ENCODE results near the gene PTGS2. TPM values are rescaled to one million over a fixed set of nuclear protein-coding genes. Genes with fewer than 3 reads are reported as not detected.

The PTGS2 gene
- total RNA-seq, 1 experiment from 2014 or later, result 0.91 TPM

GRCh38 chr1:186633116-186633515, 47.1 kb downstream of the PTGS2 start:
- CTCF ChIA-PET, result no interaction called here
- POLR2A ChIA-PET, result no interaction called here
- Histone ChIP-seq H3K9me3 (ENCODE audit: control insufficient read depth in 1 of 2, insufficient read depth in 1 of 2, low read depth in 1 of 2, low read length in 2 of 2) (no peaks in the 10 kb centered on the region), H3K9me2 (ENCODE audit: insufficient read depth) (no peaks in the 10 kb centered on the region), H4K20me1 (ENCODE audit: insufficient read depth) (no peaks in the 10 kb centered on the region), H3K9ac (ENCODE audit: low read length) (no peak overlapping the region), H3K36me3 (ENCODE audit: control insufficient read depth in 1 of 2, insufficient read depth in 2 of 2, low read length in 2 of 2) (no peaks in the 10 kb centered on the region), H3K27ac (ENCODE audit: low read depth, low read length) (no peak overlapping the region), H3K4me1 (ENCODE audit: control insufficient read depth in 1 of 2, insufficient read depth in 2 of 2, low read length in 2 of 2) (no peaks in the 10 kb centered on the region), H3K4me2 (ENCODE audit: low read length) (no peak overlapping the region), H3K27me3 (ENCODE audit: insufficient read depth, low read length) (no peaks in the 10 kb centered on the region), H2AFZ (ENCODE audit: low read depth, low read length, poor library complexity, severe bottlenecking) (no peak overlapping the region), H3K79me2 (ENCODE audit: insufficient read depth, low read length) (no peaks in the 10 kb centered on the region), H3K4me3 (replicated peaks in 1 of 2; ENCODE audit: low read depth in 1 of 2, low read length in 2 of 2) (no peak overlapping the region)
- no peak for ATAC-seq
- DNase-seq (ENCODE audit: low read depth, low spot score), result no peak
- RAD21 ChIA-PET (ENCODE audit: low non-redundant PET in 1 of 2, low total read pairs in 2 of 2, uncharacterized antibody in 2 of 2, unreplicated experiment in 2 of 2), result no interaction called here
- TF ChIP-seq FOSL1 (IDR thresholded peaks at IDR 0.05; ENCODE audit: low read depth) (no peak), MAX (IDR thresholded peaks at IDR 0.05) (no peak), EZH2 (IDR thresholded peaks at IDR 0.05) (no peak), POLR2A (IDR thresholded peaks at IDR 0.05; ENCODE audit: borderline replicate concordance, extremely low read depth, insufficient read depth, insufficient read length) (no peak), ELF1 (IDR thresholded peaks at IDR 0.05; ENCODE audit: borderline replicate concordance, low read depth) (no peak), TCF7L2 (IDR thresholded peaks at IDR 0.05; ENCODE audit: borderline replicate concordance, extremely low read depth, insufficient read depth, insufficient read length) (no peak), ATF3 (IDR thresholded peaks at IDR 0.05) (no peak), CEBPB (IDR thresholded peaks at IDR 0.05; ENCODE audit: low read depth) (no peak), EGR1 (IDR thresholded peaks at IDR 0.05; ENCODE audit: low read depth) (no peak), SRF (IDR thresholded peaks at IDR 0.05; ENCODE audit: low read depth) (no peak), EZH2phosphoT487 (IDR thresholded peaks at IDR 0.05; ENCODE audit: borderline replicate concordance) (no peak), POLR2AphosphoS5 (IDR thresholded peaks at IDR 0.05; ENCODE audit: low read depth, low read length) (no peak), RAD21 (IDR thresholded peaks at IDR 0.05; ENCODE audit: low read depth) (no peak), SP1 (IDR thresholded peaks at IDR 0.05; ENCODE audit: low read depth) (no peak), CBX3 (IDR thresholded peaks at IDR 0.05; ENCODE audit: low read depth) (no peak), YY1 (IDR thresholded peaks at IDR 0.05; ENCODE audit: extremely low read depth, insufficient replicate concordance, low read depth, low read length) (no peak), JUND (IDR thresholded peaks at IDR 0.05) (no peak), ZFX (IDR thresholded peaks at IDR 0.05) (no peak)
- TF ChIP-seq, protein P1, sequence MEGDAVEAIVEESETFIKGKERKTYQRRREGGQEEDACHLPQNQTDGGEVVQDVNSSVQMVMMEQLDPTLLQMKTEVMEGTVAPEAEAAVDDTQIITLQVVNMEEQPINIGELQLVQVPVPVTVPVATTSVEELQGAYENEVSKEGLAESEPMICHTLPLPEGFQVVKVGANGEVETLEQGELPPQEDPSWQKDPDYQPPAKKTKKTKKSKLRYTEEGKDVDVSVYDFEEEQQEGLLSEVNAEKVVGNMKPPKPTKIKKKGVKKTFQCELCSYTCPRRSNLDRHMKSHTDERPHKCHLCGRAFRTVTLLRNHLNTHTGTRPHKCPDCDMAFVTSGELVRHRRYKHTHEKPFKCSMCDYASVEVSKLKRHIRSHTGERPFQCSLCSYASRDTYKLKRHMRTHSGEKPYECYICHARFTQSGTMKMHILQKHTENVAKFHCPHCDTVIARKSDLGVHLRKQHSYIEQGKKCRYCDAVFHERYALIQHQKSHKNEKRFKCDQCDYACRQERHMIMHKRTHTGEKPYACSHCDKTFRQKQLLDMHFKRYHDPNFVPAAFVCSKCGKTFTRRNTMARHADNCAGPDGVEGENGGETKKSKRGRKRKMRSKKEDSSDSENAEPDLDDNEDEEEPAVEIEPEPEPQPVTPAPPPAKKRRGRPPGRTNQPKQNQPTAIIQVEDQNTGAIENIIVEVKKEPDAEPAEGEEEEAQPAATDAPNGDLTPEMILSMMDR (IDR thresholded peaks at IDR 0.05 in 2 of 3, conservative IDR thresholded peaks at IDR 0.05 in 1 of 3; ENCODE audit: borderline replicate concordance in 1 of 3, insufficient read depth in 1 of 3, low read depth in 2 of 3, low read length in 2 of 3), result no peak
- BruUV-seq (replicated peaks), result no TSS peak
- intact Hi-C loops (cut with micrococcal nuclease), result no loop called here

Data from HCT116 (cell line).